Neural progenitor cell (in vitro differentiated cells): ENCODE results near the gene ASIC1. TPM values are rescaled to one million over a fixed set of nuclear protein-coding genes. Genes with fewer than 3 reads are reported as not detected.

Experiments
- DNase-seq: peaks from one replicate; pipeline ENCODE4 v3.0.0-alpha.2; 2016; ENCODE audit warnings: low spot score
- H2AFZ ChIP-seq: fragments of 200-600 bp; sonication (generic); replicated peaks from 2 replicates; pipeline ENCODE4 v1.6.1; 2016; ENCODE audit warnings: antibody characterized with exemption
- H3F3A ChIP-seq: fragments of 200-600 bp; sonication (generic); 2 replicates; pipeline ENCODE4 v1.6.1; 2016; ENCODE audit warnings: antibody characterized with exemption, low read depth
- H3K27ac ChIP-seq: fragments of 200-600 bp; sonication (generic); 2 replicates; pipeline ENCODE4 v1.5.1; 2016; ENCODE audit warnings: mild to moderate bottlenecking
- H3K27me3 ChIP-seq: fragments of 200-600 bp; sonication (generic); 2 replicates; pipeline ENCODE4 v1.6.1; 2016; ENCODE audit warnings: mild to moderate bottlenecking, moderate library complexity
- H3K36me3 ChIP-seq: fragments of 200-600 bp; sonication (generic); 2 replicates; pipeline ENCODE4 v1.5.1; 2016
- H3K4me1 ChIP-seq: fragments of 200-600 bp; sonication (generic); 2 replicates; pipeline ENCODE4 v1.6.1; 2016; ENCODE audit warnings: mixed run types
- H3K4me2 ChIP-seq: fragments of 200-600 bp; sonication (generic); 2 replicates; pipeline ENCODE4 v1.6.1; 2016
- H3K4me3 ChIP-seq: fragments of 200-600 bp; sonication (generic); 2 replicates; pipeline ENCODE4 v1.5.1; 2016
- H3K79me2 ChIP-seq: fragments of 200-600 bp; sonication (generic); 2 replicates; pipeline ENCODE4 v1.6.1; 2016; ENCODE audit warnings: low read depth
- H3K9ac ChIP-seq: fragments of 200-600 bp; sonication (generic); 2 replicates; pipeline ENCODE4 v1.6.1; 2016
- H3K9me3 ChIP-seq: fragments of 200-600 bp; sonication (generic); 2 replicates; pipeline ENCODE4 v1.5.1; 2016; ENCODE audit warnings: low read depth
- H4K20me1 ChIP-seq: fragments of 200-600 bp; sonication (generic); 2 replicates; pipeline ENCODE4 v1.6.1; 2016; ENCODE audit warnings: low read depth
- H3K27ac Mint-ChIP-seq: 3 replicates; pipeline ENCODE4 v1.8.0; 2021; ENCODE audit warnings: mixed read lengths
- H3K27me3 Mint-ChIP-seq: 2 replicates; pipeline ENCODE4 v1.8.0; 2022; ENCODE audit warnings: low read depth, mild to moderate bottlenecking, inconsistent platforms, moderate library complexity, mixed read lengths; ENCODE audit not compliant: insufficient read depth
- H3K36me3 Mint-ChIP-seq: 3 replicates; pipeline ENCODE4 v1.8.0; 2021; ENCODE audit warnings: mixed read lengths
- H3K4me1 Mint-ChIP-seq: 3 replicates; pipeline ENCODE4 v1.8.0; 2021; ENCODE audit warnings: mixed read lengths
- H3K4me3 Mint-ChIP-seq: 3 replicates; pipeline ENCODE4 v1.8.0; 2021; ENCODE audit warnings: mild to moderate bottlenecking, moderate library complexity, mixed read lengths
- H3K9me3 Mint-ChIP-seq: 3 replicates; pipeline ENCODE4 v1.8.0; 2020; ENCODE audit warnings: mixed read lengths
- EZH2 ChIP-seq: fragments of 200-600 bp; sonication (generic); IDR thresholded peaks from 2 replicates; pipeline ENCODE4 v1.6.1; 2017; ENCODE audit warnings: antibody characterized with exemption, mild to moderate bottlenecking, moderate library complexity
- EZH2phosphoT487 ChIP-seq: fragments of 200-600 bp; sonication (generic); IDR thresholded peaks from 2 replicates; pipeline ENCODE4 v1.6.1; 2017; ENCODE audit warnings: antibody characterized with exemption
- total RNA-seq: library from RNA; depleted of rRNA; stranded (reverse); fragments of >200 nt; gene quantifications from 2 replicates; pipeline ENCODE4 v1.2.3, GENCODE V29; 2015; ENCODE audit warnings: low replicate concordance
- TF ChIP-seq, protein P1 (sequence below): fragments of 200-600 bp; sonication (generic); IDR thresholded peaks from 2 replicates; pipeline ENCODE4 v1.5.1; 2017; ENCODE audit warnings: antibody characterized with exemption, mild to moderate bottlenecking

The ASIC1 gene
- total RNA-seq, 1 donor from 2014 or later: 2.5 TPM

DNA sequence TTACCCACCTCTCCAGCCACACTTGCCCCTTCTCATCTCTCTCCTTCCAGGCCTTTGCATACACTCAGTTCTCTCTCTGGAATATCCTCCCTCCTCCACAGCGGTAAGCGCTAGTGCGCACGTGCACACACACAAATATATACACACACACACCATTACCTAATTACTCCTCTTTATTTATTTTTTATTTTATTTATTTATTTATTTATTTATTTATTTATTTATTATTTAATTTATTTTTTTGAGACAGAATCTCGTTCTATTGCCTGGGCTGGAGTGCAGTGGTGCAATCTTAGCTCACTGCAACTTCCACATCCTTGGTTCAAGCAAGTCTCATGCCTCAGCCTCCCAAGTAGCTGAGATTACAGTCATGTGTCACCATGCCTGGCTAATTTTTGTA, 11.7 kb downstream of the ASIC1 start:
- Mint-ChIP-seq H3K4me1 (peaks cover 19% of the 10 kb centered on the region), H3K27ac (no peak overlapping the region), H3K27me3 (peaks cover 7% of the 10 kb centered on the region), H3K9me3 (no peaks in the 10 kb centered on the region), H3K36me3 (peaks cover 3% of the 10 kb centered on the region), H3K4me3 (no peak overlapping the region)
- Histone ChIP-seq H3K4me1 (no peaks in the 10 kb centered on the region), H3K4me3 (no peak overlapping the region), H4K20me1 (no peaks in the 10 kb centered on the region), H3K9me3 (no peaks in the 10 kb centered on the region), H3F3A (no peaks in the 10 kb centered on the region), H3K4me2 (no peak overlapping the region), H3K9ac (no peak overlapping the region), H3K36me3 (no peaks in the 10 kb centered on the region), H3K79me2 (no peaks in the 10 kb centered on the region), H3K27me3 (no peaks in the 10 kb centered on the region), H2AFZ (no peak overlapping the region), H3K27ac (no peak overlapping the region)
- TF ChIP-seq EZH2phosphoT487 (no peak), EZH2 (no peak)
- TF ChIP-seq, protein P1, sequence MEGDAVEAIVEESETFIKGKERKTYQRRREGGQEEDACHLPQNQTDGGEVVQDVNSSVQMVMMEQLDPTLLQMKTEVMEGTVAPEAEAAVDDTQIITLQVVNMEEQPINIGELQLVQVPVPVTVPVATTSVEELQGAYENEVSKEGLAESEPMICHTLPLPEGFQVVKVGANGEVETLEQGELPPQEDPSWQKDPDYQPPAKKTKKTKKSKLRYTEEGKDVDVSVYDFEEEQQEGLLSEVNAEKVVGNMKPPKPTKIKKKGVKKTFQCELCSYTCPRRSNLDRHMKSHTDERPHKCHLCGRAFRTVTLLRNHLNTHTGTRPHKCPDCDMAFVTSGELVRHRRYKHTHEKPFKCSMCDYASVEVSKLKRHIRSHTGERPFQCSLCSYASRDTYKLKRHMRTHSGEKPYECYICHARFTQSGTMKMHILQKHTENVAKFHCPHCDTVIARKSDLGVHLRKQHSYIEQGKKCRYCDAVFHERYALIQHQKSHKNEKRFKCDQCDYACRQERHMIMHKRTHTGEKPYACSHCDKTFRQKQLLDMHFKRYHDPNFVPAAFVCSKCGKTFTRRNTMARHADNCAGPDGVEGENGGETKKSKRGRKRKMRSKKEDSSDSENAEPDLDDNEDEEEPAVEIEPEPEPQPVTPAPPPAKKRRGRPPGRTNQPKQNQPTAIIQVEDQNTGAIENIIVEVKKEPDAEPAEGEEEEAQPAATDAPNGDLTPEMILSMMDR: no peak
- DNase-seq: no peak

DNA sequence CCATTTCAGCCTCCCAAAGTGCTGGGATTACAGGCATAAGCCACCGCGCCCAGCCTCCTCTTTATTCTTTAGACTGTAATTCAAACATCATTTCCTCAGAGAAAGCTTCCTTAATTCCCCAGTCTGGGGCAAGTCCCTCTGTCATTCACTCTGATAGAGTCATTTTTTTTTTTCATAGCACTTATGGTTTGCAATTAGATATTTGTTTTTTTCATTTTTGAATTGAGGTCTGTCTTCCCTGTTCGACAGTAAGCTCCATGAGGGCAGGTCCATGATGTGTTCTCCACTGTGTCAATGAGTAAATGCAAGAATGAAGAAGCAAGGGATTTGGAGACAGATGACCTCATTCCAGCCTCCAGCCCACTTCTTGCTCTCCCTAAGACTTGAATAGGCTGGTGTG, 12.1 kb downstream of the ASIC1 start:
- H3K36me3 Mint-ChIP-seq: peaks cover 2% of the 10 kb centered on the region
- no peaks in the 10 kb centered on the region for H3K9me3 Mint-ChIP-seq
- Histone ChIP-seq H3K27ac (no peak overlapping the region), H3K9ac (no peak overlapping the region), H3K4me1 (no peaks in the 10 kb centered on the region), H3K4me2 (no peak overlapping the region), H3K9me3 (no peaks in the 10 kb centered on the region), H3K36me3 (no peaks in the 10 kb centered on the region), H3F3A (no peaks in the 10 kb centered on the region), H3K4me3 (no peak overlapping the region), H4K20me1 (no peaks in the 10 kb centered on the region), H2AFZ (no peak overlapping the region), H3K79me2 (no peaks in the 10 kb centered on the region), H3K27me3 (no peaks in the 10 kb centered on the region)
- peaks cover 3% of the 10 kb centered on the region for H3K27me3 Mint-ChIP-seq
- H3K27ac Mint-ChIP-seq: no peak overlapping the region
- TF ChIP-seq EZH2phosphoT487 (no peak), EZH2 (no peak)
- TF ChIP-seq, protein P1: no peak
- no peak for DNase-seq
- peaks cover 19% of the 10 kb centered on the region for H3K4me1 Mint-ChIP-seq
- H3K4me3 Mint-ChIP-seq: no peak overlapping the region

DNA sequence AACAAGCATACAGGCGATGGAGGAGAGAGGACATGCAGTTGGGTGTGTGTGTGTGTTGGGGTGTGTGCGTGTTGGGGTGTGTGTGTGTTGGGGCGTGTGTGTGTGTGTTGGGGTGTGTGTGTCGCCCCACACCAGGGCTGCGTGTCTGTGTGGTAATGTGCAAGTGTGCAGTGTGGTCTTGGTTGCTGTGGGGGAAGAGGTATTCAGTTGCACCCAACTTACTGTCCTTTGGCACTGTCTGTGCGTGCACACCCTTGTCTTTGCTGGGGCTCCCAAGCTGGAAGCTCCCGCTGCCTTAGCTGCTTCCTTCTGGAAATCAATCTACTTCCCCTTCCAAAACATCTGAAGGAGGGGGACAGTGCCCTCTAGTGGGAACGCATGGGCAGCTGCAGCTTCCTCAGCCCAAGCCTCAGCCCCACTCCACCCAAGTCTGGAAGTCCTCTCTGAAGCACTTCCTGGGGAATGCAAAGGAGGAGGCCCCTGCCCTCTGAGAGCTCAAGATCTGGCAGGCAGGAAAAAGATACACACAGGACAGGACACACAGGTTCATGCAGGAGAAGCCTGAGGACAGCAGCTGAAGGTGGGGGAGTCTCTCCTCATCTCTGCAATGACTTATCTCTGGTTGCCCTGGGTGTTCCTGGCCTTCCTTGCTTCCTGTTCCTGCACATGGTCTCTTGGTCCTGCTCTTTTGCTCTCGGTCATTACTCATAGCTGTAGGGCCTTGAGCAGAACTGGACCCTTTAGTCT, 13.1 kb downstream of the ASIC1 start:
- Histone ChIP-seq H4K20me1 (no peaks in the 10 kb centered on the region), H3K27me3 (no peaks in the 10 kb centered on the region), H3K4me2 (no peak overlapping the region), H3K27ac (no peak overlapping the region), H3K4me1 (no peaks in the 10 kb centered on the region), H3K9ac (no peak overlapping the region), H3K36me3 (no peaks in the 10 kb centered on the region), H3F3A (no peaks in the 10 kb centered on the region), H3K9me3 (no peaks in the 10 kb centered on the region), H3K79me2 (no peaks in the 10 kb centered on the region), H3K4me3 (no peak overlapping the region), H2AFZ (no peak overlapping the region)
- Mint-ChIP-seq H3K27ac (peak overlapping the region; percentile 44), H3K4me3 (no peak overlapping the region), H3K9me3 (no peaks in the 10 kb centered on the region), H3K4me1 (peaks cover 19% of the 10 kb centered on the region), H3K36me3 (no peaks in the 10 kb centered on the region), H3K27me3 (peaks cover 2% of the 10 kb centered on the region)
- peak; percentile 86 for DNase-seq
- TF ChIP-seq, protein P1: peak; percentile 93
- TF ChIP-seq EZH2 (no peak), EZH2phosphoT487 (no peak)
